K562 (cell line): ENCODE data around the gene KBTBD3.

Experiments used
- ARID3A ChIP-seq: IDR thresholded peaks from 2 replicates; pipeline ENCODE4 v1.6.1; 2012; ENCODE audit warnings: low read depth, low read length, improper control_type of control experiment, borderline replicate concordance
- CLOCK ChIP-seq: fragments of 250-450 bp; sonication (Bioruptor Pico); IDR thresholded peaks from 2 replicates; pipeline ENCODE4 v1.4.0; 2020; ENCODE audit warnings: mild to moderate bottlenecking, moderate library complexity, borderline replicate concordance
- CTCF ChIP-seq, 3 experiments: IDR thresholded peaks in 2 of 3; conservative IDR thresholded peaks in 1 of 3; 2 replicates each; pipeline ENCODE4 v1.5.1; 2011 to 2012; ENCODE audit warnings: low read length in 3 of 3, mild to moderate bottlenecking in 3 of 3, control low read depth in 2 of 3, improper control_type of control experiment in 1 of 3, inconsistent platforms in 1 of 3, low read depth in 1 of 3, mixed read lengths in 1 of 3, moderate library complexity in 1 of 3; ENCODE audit not compliant: insufficient read depth in 2 of 3
- MBD2 ChIP-seq: sonication (generic); IDR thresholded peaks from 2 replicates; pipeline ENCODE4 v1.6.1; 2016; ENCODE audit warnings: low read depth, borderline replicate concordance
- PRDM10 ChIP-seq: fragments of 450-650 bp; IDR thresholded peaks from 2 replicates; pipeline ENCODE4 v1.6.1; 2018; ENCODE audit not compliant: partially characterized antibody
- ZBTB11 ChIP-seq, 3 experiments: fragments of 200-800 bp in 1 of 3; fragments of 250-450 bp in 1 of 3; fragments of 450-650 bp in 1 of 3; sonication (Bioruptor Pico) in 1 of 3; sonication (Bioruptor generic) in 1 of 3; formaldehyde crosslinking in 1 of 3; IDR thresholded peaks; 2 replicates each; pipeline versions ENCODE4 v1.6.1 to v1.8.0; 2016 to 2022; ENCODE audit warnings: mild to moderate bottlenecking in 2 of 3, missing genetic modification characterization in 2 of 3, missing compliant biosample characterization in 1 of 3, moderate library complexity in 1 of 3
- ZBTB5 ChIP-seq: fragments of 450-650 bp; IDR thresholded peaks from 2 replicates; pipeline ENCODE4 v1.6.1; 2017; ENCODE audit warnings: antibody characterized with exemption
- ZNF57 ChIP-seq: fragments of 450-650 bp; formaldehyde crosslinking; IDR thresholded peaks from 2 replicates; pipeline ENCODE4 v1.4.0; 2020; ENCODE audit warnings: mild to moderate bottlenecking, moderate library complexity

- TF ChIP-seq ARID3A: no peak
- TF ChIP-seq ZBTB5: no peak
- TF ChIP-seq MBD2: no peak
- TF ChIP-seq ZNF57 (CRISPR knock-in tag): no peak
- TF ChIP-seq PRDM10: no peak
- no peak for TF ChIP-seq ZBTB11 (CRISPR knock-in tag; IDR thresholded peaks at IDR 0.05)
- no peak for TF ChIP-seq CTCF (IDR thresholded peaks at IDR 0.05 in 2 of 3, conservative IDR thresholded peaks at IDR 0.05 in 1 of 3; ENCODE audit: insufficient read depth in 2 of 3, low read depth in 1 of 3, low read length in 3 of 3)
- no peak for TF ChIP-seq CLOCK
These were observed 14.5 kb upstream of the KBTBD3 start for GRCh38 chr11:106091480-106092123.
